ENCODE measurements around the gene PLCB3.

DNA sequence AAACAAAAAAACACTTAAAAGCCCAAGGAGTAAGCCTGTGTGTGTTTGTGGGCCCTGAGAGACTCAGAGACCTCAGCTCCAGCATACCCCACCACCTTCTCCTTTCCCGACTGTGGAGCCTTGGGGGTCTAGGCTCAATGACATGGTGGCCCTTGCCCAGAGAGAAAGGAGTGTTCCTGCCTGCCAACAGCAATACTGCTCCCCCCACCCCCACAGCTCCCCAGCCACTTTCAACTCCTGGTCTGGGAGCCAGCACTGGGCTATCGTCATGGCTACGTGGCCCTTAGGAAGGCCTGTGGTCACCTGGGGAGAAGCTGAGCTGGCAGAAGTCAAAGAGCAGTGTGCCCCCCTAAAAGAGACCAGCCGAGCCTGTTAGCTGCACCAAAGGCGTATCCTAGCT lies 7.2 kb upstream of the PLCB3 start:
- TF ChIP-seq, protein P1, sequence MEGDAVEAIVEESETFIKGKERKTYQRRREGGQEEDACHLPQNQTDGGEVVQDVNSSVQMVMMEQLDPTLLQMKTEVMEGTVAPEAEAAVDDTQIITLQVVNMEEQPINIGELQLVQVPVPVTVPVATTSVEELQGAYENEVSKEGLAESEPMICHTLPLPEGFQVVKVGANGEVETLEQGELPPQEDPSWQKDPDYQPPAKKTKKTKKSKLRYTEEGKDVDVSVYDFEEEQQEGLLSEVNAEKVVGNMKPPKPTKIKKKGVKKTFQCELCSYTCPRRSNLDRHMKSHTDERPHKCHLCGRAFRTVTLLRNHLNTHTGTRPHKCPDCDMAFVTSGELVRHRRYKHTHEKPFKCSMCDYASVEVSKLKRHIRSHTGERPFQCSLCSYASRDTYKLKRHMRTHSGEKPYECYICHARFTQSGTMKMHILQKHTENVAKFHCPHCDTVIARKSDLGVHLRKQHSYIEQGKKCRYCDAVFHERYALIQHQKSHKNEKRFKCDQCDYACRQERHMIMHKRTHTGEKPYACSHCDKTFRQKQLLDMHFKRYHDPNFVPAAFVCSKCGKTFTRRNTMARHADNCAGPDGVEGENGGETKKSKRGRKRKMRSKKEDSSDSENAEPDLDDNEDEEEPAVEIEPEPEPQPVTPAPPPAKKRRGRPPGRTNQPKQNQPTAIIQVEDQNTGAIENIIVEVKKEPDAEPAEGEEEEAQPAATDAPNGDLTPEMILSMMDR (IDR thresholded peaks at IDR 0.05), result no peak
- TF ChIP-seq POLR2A (IDR thresholded peaks at IDR 0.05), result no peak
